ENCODE measurements around the gene RFC4.
A peak's percentile ranks its signal among the peaks of the same experiment; 100 is the strongest.

Gene RFC4

GRCh38 chr3:186790261-186790981 lies 15.9 kb downstream of the RFC4 start (continued):
- TF ChIP-seq TSHZ2 (CRISPR knock-in tag; IDR thresholded peaks at IDR 0.05) (no peak), ZFP30 (CRISPR knock-in tag; IDR thresholded peaks at IDR 0.05) (no peak), ZNF565 (CRISPR knock-in tag; conservative IDR thresholded peaks at IDR 0.05; ENCODE audit: low read depth) (no peak)

GRCh38 chr3:186789554-186790260 lies 16.6 kb downstream of the RFC4 start:
- ATAC-seq: no peak

GRCh38 chr3:186788482-186789370 lies 17.6 kb downstream of the RFC4 start:
- no peak for TF ChIP-seq CSRNP3 (CRISPR knock-in tag; IDR thresholded peaks at IDR 0.05)
- no peak for TF ChIP-seq CREB5 (CRISPR knock-in tag; IDR thresholded peaks at IDR 0.05; ENCODE audit: low read depth)
- TF ChIP-seq SNAI2 (CRISPR knock-in tag; IDR thresholded peaks at IDR 0.05): no peak
- TF ChIP-seq ZNF8 (CRISPR knock-in tag; IDR thresholded peaks at IDR 0.05): no peak
- no peak for TF ChIP-seq PPARA (CRISPR knock-in tag; IDR thresholded peaks at IDR 0.05; ENCODE audit: borderline replicate concordance)
- TF ChIP-seq ZFP3 (CRISPR knock-in tag; IDR thresholded peaks at IDR 0.05): no peak
- TF ChIP-seq CSDC2 (CRISPR knock-in tag; IDR thresholded peaks at IDR 0.05): no peak
- TF ChIP-seq GLIS3 (CRISPR knock-in tag; IDR thresholded peaks at IDR 0.05): no peak
- TF ChIP-seq ISL1 (CRISPR knock-in tag; IDR thresholded peaks at IDR 0.05): no peak
- no peak for TF ChIP-seq ZNF565 (CRISPR knock-in tag; conservative IDR thresholded peaks at IDR 0.05; ENCODE audit: low read depth)
- TF ChIP-seq ESRRG (CRISPR knock-in tag; IDR thresholded peaks at IDR 0.05): no peak
- no peak for TF ChIP-seq ZFP30 (CRISPR knock-in tag; IDR thresholded peaks at IDR 0.05)
- TF ChIP-seq OSR1 (CRISPR knock-in tag; IDR thresholded peaks at IDR 0.05): no peak
- no peak for TF ChIP-seq ZC3H10 (CRISPR knock-in tag; IDR thresholded peaks at IDR 0.05)
- TF ChIP-seq TCF4 (CRISPR knock-in tag; IDR thresholded peaks at IDR 0.05; ENCODE audit: borderline replicate concordance): no peak
- TF ChIP-seq ZNF70 (CRISPR knock-in tag; IDR thresholded peaks at IDR 0.05): no peak
- no peak for TF ChIP-seq POU6F1 (CRISPR knock-in tag; IDR thresholded peaks at IDR 0.05; ENCODE audit: borderline replicate concordance, low read depth)
- TF ChIP-seq TSHZ2 (CRISPR knock-in tag; IDR thresholded peaks at IDR 0.05): no peak
- TF ChIP-seq PATZ1 (CRISPR knock-in tag; IDR thresholded peaks at IDR 0.05; ENCODE audit: borderline replicate concordance): no peak
- TF ChIP-seq ARNTL (CRISPR knock-in tag; IDR thresholded peaks at IDR 0.05; ENCODE audit: borderline replicate concordance, low read depth): no peak
- ATAC-seq: no peak

More at GRCh38 chr3:186789554-186790260, 16.6 kb downstream of the RFC4 start:
- TF ChIP-seq ZC3H10 (CRISPR knock-in tag; IDR thresholded peaks at IDR 0.05) (0 out of 2 replicates have a peak, but pooled peaks have one; percentile 25), ZNF70 (CRISPR knock-in tag; IDR thresholded peaks at IDR 0.05) (no peak)
